ENCODE results near the gene HSD11B2. TPM values are rescaled to one million over a fixed set of nuclear protein-coding genes. Genes with fewer than 3 reads are reported as not detected.

The HSD11B2 gene
- total and polyA plus RNA-seq, 4 donors, result 0.51 to 6.7 (median 2.2) TPM

GRCh38 chr16:67409631-67410030 is 21.3 kb upstream of the HSD11B2 start:
- no peak for DNase-seq (ENCODE audit: low spot score)
- H3K4me1 ChIP-seq (ENCODE audit: control insufficient read depth in 4 of 4, insufficient read depth in 4 of 4, low read length in 3 of 4), result no peaks in the 10 kb centered on the region
- WGBS, result 91% methylated on average over 9 of the region's 9 CpGs
- no peak overlapping the region for H3K9ac ChIP-seq (ENCODE audit: low read depth in 1 of 2, low read length in 2 of 2)
- H3K4me3 ChIP-seq (ENCODE audit: low read depth in 1 of 3, low read length in 3 of 3), result no peak overlapping the region
- H3K36me3 ChIP-seq (ENCODE audit: control insufficient read depth in 4 of 4, insufficient read depth in 3 of 4, low read depth in 1 of 4, low read length in 3 of 4), result no peaks in the 10 kb centered on the region
- no peaks in the 10 kb centered on the region for H3K9me3 ChIP-seq (ENCODE audit: control insufficient read depth in 4 of 4, low read length in 3 of 4)
- no peak for TF ChIP-seq SP1 (IDR thresholded peaks at IDR 0.05)
- TF ChIP-seq JUND (IDR thresholded peaks at IDR 0.05), result no peak
- TF ChIP-seq ZBTB33 (IDR thresholded peaks at IDR 0.05), result no peak
- TF ChIP-seq RAD21 (IDR thresholded peaks at IDR 0.05), result no peak
- no peak for TF ChIP-seq YY1 (IDR thresholded peaks at IDR 0.05)
- TF ChIP-seq FOXA1 (IDR thresholded peaks at IDR 0.05), result no peak
- no peak for TF ChIP-seq HNF4A (conservative IDR thresholded peaks at IDR 0.05)
- no peak for TF ChIP-seq REST (IDR thresholded peaks at IDR 0.05)
- no peak for TF ChIP-seq EGR1 (IDR thresholded peaks at IDR 0.05; ENCODE audit: low read depth in 2 of 2)
- TF ChIP-seq FOXA2 (IDR thresholded peaks at IDR 0.05), result no peak
- TF ChIP-seq RXRA (IDR thresholded peaks at IDR 0.05), result no peak
- no peak for TF ChIP-seq NR2F2 (IDR thresholded peaks at IDR 0.05)
- no peak overlapping the region for H3K27ac ChIP-seq (ENCODE audit: low read depth in 1 of 2, low read length in 2 of 2)
- no peaks in the 10 kb centered on the region for H3K27me3 ChIP-seq (ENCODE audit: control insufficient read depth in 4 of 4, insufficient read depth in 4 of 4, low read length in 3 of 4)

GRCh38 chr16:67411339-67411738 is 19.6 kb upstream of the HSD11B2 start:
- no peaks in the 10 kb centered on the region for H3K36me3 ChIP-seq (ENCODE audit: control insufficient read depth in 4 of 4, insufficient read depth in 3 of 4, low read depth in 1 of 4, low read length in 3 of 4)
- 84% methylated on average over 3 of the region's 3 CpGs for WGBS
- no peaks in the 10 kb centered on the region for H3K27me3 ChIP-seq (ENCODE audit: control insufficient read depth in 4 of 4, insufficient read depth in 4 of 4, low read length in 3 of 4)
- no peaks in the 10 kb centered on the region for H3K9me3 ChIP-seq (ENCODE audit: control insufficient read depth in 4 of 4, low read length in 3 of 4)
- H3K4me1 ChIP-seq (ENCODE audit: control insufficient read depth in 4 of 4, insufficient read depth in 4 of 4, low read length in 3 of 4), result peaks cover 4 to 5% (median 5%) of the 10 kb centered on the region in 4 donors
- no peak overlapping the region for H3K4me3 ChIP-seq (ENCODE audit: low read depth in 1 of 3, low read length in 3 of 3)
- no peak for DNase-seq (ENCODE audit: low spot score)
- TF ChIP-seq FOXA1 (IDR thresholded peaks at IDR 0.05) (no peak), ATF3 (IDR thresholded peaks at IDR 0.05) (no peak), YY1 (IDR thresholded peaks at IDR 0.05) (no peak), HNF4A (conservative IDR thresholded peaks at IDR 0.05) (no peak), SP1 (IDR thresholded peaks at IDR 0.05) (no peak), EGR1 (IDR thresholded peaks at IDR 0.05; ENCODE audit: low read depth in 2 of 2) (no peak), FOXA2 (IDR thresholded peaks at IDR 0.05) (no peak), ZBTB33 (IDR thresholded peaks at IDR 0.05) (no peak), MAX (IDR thresholded peaks at IDR 0.05) (no peak), RXRA (IDR thresholded peaks at IDR 0.05) (no peak), GABPA (IDR thresholded peaks at IDR 0.05 in 1 of 2, conservative IDR thresholded peaks at IDR 0.05 in 1 of 2) (no peak), JUND (IDR thresholded peaks at IDR 0.05) (no peak), NR2F2 (IDR thresholded peaks at IDR 0.05) (no peak), RAD21 (IDR thresholded peaks at IDR 0.05) (no peak), HNF4G (IDR thresholded peaks at IDR 0.05) (no peak), TAF1 (conservative IDR thresholded peaks at IDR 0.05) (no peak), CTCF (IDR thresholded peaks at IDR 0.05; ENCODE audit: low read depth, low read length, missing input control) (no peak)
- no peak overlapping the region for H3K9ac ChIP-seq (ENCODE audit: low read depth in 1 of 2, low read length in 2 of 2)
- no peak overlapping the region for H3K27ac ChIP-seq (ENCODE audit: low read depth in 1 of 2, low read length in 2 of 2)
